Esophagus squamous epithelium (tissue), 4 donors: ENCODE data around the gene IZUMO1.

ENCODE experiments used
- CTCF ChIP-seq, 6 experiments: fragments of 450-650 bp in 4 of 6; fragments of 200-600 bp in 2 of 6; sonication (generic) in 2 of 6; IDR thresholded peaks; one replicate each; pipeline ENCODE4 v1.5.1; 2016 to 2019; ENCODE audit warnings: antibody characterized with exemption in 6 of 6, mild to moderate bottlenecking in 4 of 6, moderate library complexity in 4 of 6
- POLR2A ChIP-seq, 4 donors: fragments of 450-650 bp; IDR thresholded peaks; one replicate each; pipeline ENCODE4 v1.6.1; 2017; ENCODE audit warnings: antibody characterized with exemption in 4 of 4, mild to moderate bottlenecking in 4 of 4, moderate library complexity in 3 of 4

- TF ChIP-seq CTCF (IDR thresholded peaks at IDR 0.05) (no peak), POLR2A (IDR thresholded peaks at IDR 0.05) (no peak)
Observed at GRCh38 chr19:48737360-48737998, 9.2 kb downstream of the IZUMO1 start.
